GM12878 (cell line): ENCODE results near the gene EIF4B.

Experiments
- ATF3 ChIP-seq: IDR thresholded peaks from 2 replicates; pipeline ENCODE4 v1.6.1; 2011; ENCODE audit warnings: low read depth, mild to moderate bottlenecking, low read length, moderate library complexity, borderline replicate concordance; ENCODE audit errors: extremely low read depth
- CEBPB ChIP-seq, 2 experiments: fragments of 150-350 bp in 1 of 2; IDR thresholded peaks; 2 replicates each; pipeline ENCODE4 v1.6.1; 2012 to 2014; ENCODE audit warnings: low read depth in 2 of 2, low read length in 2 of 2, borderline replicate concordance in 1 of 2, inconsistent platforms in 1 of 2
- CUX1 ChIP-seq: IDR thresholded peaks from 2 replicates; pipeline ENCODE4 v1.6.1; 2012; ENCODE audit warnings: improper control_type of control experiment, low read depth, low read length; ENCODE audit not compliant: insufficient replicate concordance
- JUND ChIP-seq: IDR thresholded peaks from 2 replicates; pipeline ENCODE4 v1.6.1; 2012; ENCODE audit warnings: low read depth, mild to moderate bottlenecking, low read length, improper control_type of control experiment, moderate library complexity
- POLR2A ChIP-seq: IDR thresholded peaks from 2 replicates; pipeline ENCODE4 v1.6.1; 2011; ENCODE audit warnings: low read depth, mild to moderate bottlenecking, low read length
- SMAD1 ChIP-seq: fragments of 450-650 bp; IDR thresholded peaks from 2 replicates; pipeline ENCODE4 v1.6.1; 2018; ENCODE audit warnings: mild to moderate bottlenecking, low read depth; ENCODE audit not compliant: partially characterized antibody
- ZBED1 ChIP-seq: IDR thresholded peaks from 2 replicates; pipeline ENCODE4 v1.6.1; 2016; ENCODE audit warnings: borderline replicate concordance

- no peak for TF ChIP-seq CEBPB (IDR thresholded peaks at IDR 0.05; ENCODE audit: borderline replicate concordance in 1 of 2, low read depth in 2 of 2, low read length in 2 of 2)
- no peak for TF ChIP-seq POLR2A
- TF ChIP-seq JUND: no peak
- TF ChIP-seq ZBED1: no peak
- TF ChIP-seq SMAD1: no peak
- TF ChIP-seq CUX1: no peak
- no peak for TF ChIP-seq ATF3
These were observed 34.5 kb upstream of the EIF4B start for GRCh38 chr12:52971679-52972329.
